DOHH2 (cell line): ENCODE data around the gene PTPRT.

ENCODE experiments used
- EZH2phosphoT487 ChIP-seq: fragments of 200-600 bp; sonication (generic); IDR thresholded peaks from 2 replicates; pipeline ENCODE4 v1.6.1; 2017; ENCODE audit warnings: borderline replicate concordance, mild to moderate bottlenecking, antibody characterized with exemption, low read length, moderate library complexity, mixed read lengths
- TF ChIP-seq, protein P1 (sequence below): fragments of 200-600 bp; sonication (generic); IDR thresholded peaks from one replicate; pipeline ENCODE4 v1.5.1; 2014; ENCODE audit warnings: antibody characterized with exemption, mild to moderate bottlenecking, low read depth, low read length; ENCODE audit not compliant: poor library complexity, severe bottlenecking

GRCh38 chr20:42102000-42102399 is 1087.7 kb downstream of the PTPRT start:
- TF ChIP-seq, protein P1, sequence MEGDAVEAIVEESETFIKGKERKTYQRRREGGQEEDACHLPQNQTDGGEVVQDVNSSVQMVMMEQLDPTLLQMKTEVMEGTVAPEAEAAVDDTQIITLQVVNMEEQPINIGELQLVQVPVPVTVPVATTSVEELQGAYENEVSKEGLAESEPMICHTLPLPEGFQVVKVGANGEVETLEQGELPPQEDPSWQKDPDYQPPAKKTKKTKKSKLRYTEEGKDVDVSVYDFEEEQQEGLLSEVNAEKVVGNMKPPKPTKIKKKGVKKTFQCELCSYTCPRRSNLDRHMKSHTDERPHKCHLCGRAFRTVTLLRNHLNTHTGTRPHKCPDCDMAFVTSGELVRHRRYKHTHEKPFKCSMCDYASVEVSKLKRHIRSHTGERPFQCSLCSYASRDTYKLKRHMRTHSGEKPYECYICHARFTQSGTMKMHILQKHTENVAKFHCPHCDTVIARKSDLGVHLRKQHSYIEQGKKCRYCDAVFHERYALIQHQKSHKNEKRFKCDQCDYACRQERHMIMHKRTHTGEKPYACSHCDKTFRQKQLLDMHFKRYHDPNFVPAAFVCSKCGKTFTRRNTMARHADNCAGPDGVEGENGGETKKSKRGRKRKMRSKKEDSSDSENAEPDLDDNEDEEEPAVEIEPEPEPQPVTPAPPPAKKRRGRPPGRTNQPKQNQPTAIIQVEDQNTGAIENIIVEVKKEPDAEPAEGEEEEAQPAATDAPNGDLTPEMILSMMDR, result no peak
- no peak for TF ChIP-seq EZH2phosphoT487
